GM21717 (cell line): ENCODE data around the gene LHFPL2.
"Not testable (repeated sequence)": the region's sequence is repeated elsewhere in the genome, so short reads cannot be mapped to it uniquely, and the experiment has no call there.

Experiments
- ATAC-seq: cut with Tn5 transposase; IDR thresholded peaks from one replicate; pipeline ENCODE4 v1.9.1; 2021; ENCODE audit warnings: mild to moderate bottlenecking, moderate library complexity; ENCODE audit not compliant: unreplicated experiment

LHFPL2 gene

GRCh38 chr5:78621291-78621738, 27.3 kb downstream of the LHFPL2 start:
- no peak for ATAC-seq

GRCh38 chr5:78620119-78620518, 28.5 kb downstream of the LHFPL2 start:
- not testable (repeated sequence) for ATAC-seq

DNA sequence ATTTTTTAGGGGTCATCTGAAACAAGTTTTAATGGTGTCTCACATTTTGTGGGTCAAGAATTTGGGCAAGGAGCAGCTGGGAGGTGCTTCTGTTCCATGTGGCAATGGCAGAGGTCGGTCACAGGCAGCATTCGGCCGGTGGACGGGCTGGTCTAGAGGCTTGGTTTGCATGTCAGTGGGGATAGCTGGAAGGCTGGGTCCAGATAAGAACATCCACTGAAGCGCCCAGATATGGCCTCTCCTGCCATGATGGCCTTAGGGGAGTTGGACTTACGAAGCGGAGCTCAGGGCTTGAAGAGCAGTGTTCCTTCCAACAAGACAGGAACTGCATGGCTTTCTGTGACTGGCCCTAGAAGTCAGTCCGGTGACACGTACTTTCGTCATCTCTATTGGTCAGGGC, 30.3 kb downstream of the LHFPL2 start:
- no peak for ATAC-seq

GRCh38 chr5:78615697-78616096, 32.9 kb downstream of the LHFPL2 start:
- ATAC-seq, result no peak

GRCh38 chr5:78614816-78615215, 33.8 kb downstream of the LHFPL2 start:
- no peak for ATAC-seq

DNA sequence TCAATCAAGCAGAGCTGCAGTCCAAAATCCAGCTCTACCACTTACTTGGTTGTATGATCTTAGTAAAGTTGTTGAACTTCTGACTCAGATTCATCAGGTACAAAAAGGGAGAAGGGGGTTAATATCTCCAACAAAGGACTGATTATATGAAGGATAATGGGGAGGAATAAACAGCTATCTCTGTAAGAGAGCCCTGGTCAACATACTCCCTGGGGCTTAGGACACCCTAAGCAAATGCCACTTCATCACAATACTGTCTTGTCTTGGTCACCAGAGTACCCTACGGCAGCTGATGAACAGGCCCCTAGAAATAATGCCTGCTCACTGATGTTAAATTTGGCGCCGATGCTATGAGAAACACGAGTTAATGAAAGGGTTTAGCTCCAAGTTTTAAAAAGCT, 34.8 kb downstream of the LHFPL2 start:
- no peak for ATAC-seq

- ATAC-seq, result no peak
Measured at GRCh38 chr5:78613151-78613533, 35.4 kb downstream of the LHFPL2 start.

DNA sequence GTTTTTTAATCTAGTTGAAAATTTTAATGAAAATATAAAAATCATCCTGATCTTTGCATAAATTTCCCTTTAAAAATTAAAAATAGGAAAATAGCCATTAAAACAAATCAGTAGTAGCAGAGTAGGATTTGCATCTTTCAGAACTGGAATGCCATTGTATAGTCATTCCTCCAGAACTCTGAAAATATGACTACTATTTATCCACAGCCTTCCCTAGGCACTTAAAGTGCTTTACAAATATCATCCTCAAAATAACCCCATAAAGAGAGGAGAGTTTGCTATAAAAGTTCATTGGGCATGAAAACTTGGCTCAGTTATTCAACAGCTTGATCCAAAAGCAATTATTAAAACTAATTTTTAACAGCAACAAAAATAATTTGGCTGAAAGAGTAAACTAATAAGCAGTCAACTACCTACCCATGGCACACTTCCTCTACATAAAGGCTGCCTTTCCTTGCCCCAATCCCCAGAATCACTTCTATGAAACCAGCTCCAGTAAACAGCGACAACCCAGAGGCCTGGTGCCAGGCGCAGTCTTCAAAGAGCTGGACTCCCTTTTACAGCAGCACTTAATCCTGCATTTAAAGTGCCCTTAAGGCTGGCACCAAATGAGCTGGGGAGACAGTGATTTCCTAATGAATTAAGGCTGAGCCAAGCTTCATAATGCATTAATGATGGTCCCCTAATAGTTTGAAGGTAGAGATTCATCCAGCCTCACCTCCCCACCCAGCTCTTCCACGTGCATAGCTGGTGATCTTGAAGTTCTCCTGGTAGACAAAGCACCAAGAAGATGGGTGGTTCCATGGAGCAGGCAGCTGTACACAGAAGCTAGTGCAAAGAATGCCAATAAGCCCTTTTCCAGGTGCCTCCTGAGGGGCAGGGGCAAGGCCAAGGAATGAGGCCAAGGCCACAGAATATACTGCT, 36.1 kb downstream of the LHFPL2 start:
- no peak for ATAC-seq

DNA sequence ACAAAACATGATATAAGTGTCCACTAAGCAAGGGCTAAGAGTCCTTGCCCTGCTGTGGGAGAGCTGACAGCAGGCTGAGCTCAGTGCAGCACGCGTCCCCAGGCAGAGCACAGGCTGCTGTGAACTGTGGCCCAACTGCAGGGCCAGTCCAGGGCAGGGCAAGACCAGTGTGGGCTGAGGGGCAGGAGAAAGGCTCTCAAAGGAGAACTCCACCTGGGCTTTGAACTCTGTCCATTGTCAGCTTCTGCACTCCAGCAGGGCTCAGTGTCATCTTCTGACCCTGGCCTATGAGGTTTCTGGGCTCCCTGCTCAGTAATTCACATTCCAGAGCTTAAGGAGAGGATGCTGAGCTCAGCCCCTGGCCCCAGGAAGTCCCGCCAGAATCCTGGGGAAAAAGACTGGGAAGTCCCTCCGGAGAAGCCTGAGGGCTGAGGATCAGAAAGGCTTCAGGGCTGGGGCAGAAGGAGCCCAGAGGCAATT, 37.4 kb downstream of the LHFPL2 start:
- ATAC-seq, result no peak

GRCh38 chr5:78610636-78611035, 37.9 kb downstream of the LHFPL2 start:
- ATAC-seq, result no peak

GRCh38 chr5:78610163-78610583, 38.4 kb downstream of the LHFPL2 start:
- ATAC-seq, result no peak

DNA sequence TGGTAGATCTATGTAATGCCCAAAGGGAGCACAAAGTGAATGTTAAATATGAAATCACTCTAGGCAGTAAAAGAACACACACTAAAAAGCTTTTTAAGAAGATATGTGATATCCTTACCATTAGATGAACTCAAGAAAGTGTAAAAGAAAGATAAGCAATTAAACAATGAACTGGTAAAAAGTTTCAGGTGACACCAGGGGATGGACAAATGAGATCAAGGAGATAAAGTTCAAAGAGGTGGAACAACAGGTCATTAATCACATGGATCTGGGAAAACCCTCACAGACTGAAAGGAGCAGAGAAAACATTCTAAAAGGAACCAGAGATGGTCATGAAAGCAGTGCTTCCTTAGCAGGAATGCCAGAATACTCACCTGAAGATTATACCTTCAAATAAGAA, 40.7 kb downstream of the LHFPL2 start:
- no peak for ATAC-seq

- no peak for ATAC-seq
Measured at GRCh38 chr5:78606241-78606640, 42.3 kb downstream of the LHFPL2 start.

DNA sequence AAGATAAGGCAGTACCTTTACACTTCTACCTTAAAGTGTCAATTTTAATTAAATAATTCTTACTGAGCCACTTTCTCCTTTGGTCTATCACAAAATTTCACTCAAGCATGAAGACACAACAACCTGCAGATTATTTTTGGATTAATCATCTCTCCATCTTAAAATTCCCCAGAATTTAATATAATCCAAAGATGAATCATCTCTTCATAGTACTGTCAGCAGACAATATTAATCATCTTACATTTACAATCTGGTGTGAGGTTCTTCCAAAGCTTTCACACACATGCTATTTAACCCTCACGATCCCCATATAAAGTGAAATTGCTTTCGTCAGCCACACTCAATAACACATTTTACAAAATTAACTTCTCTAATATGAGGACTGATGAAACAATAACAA, 43.0 kb downstream of the LHFPL2 start:
- no peak for ATAC-seq

- ATAC-seq, result no peak
Measured at GRCh38 chr5:78604689-78605285, 43.8 kb downstream of the LHFPL2 start.

DNA sequence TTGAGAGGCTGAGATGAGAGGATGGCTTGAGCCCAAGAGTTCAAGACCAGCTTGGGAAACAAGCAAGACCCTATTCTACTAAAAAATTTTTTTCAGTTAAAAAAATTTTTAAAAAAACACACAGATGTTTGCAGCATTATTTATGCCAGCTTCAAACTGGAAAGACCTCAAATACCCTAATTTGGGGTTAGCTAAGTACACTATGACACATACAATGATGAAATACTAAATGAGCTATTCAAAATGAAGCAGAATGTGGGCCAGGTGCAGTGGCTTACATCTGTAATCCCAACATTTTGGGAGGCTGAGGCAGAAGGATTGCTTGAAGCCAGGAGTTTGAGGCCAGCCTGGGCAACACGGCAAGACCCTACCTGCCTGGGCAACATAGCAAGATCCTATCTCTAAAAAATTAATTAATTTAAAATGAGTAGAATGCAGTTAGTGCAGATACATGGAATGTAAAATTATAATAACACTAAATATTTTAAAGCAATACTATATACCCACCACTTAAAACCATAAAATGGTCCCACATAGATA, 44.9 kb downstream of the LHFPL2 start:
- ATAC-seq, result no peak

DNA sequence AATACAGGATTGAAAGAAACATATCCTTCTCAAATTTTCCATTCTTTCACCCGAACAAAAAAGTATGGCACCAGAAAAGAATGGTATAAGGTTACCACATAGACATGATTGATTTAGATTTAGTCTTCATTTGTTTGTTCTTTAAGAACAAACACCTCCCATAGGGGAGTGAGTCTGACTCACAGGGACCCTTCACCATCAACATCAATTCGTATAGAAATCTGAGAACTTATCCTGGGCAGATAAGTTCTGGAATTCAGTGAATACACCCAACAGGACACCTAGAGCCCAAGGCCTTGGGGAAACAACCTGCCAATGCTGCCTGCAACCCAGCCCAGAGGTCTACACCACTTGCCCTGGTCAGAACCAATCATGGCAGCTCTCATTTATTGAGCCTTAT, 46.2 kb downstream of the LHFPL2 start:
- no peak for ATAC-seq

DNA sequence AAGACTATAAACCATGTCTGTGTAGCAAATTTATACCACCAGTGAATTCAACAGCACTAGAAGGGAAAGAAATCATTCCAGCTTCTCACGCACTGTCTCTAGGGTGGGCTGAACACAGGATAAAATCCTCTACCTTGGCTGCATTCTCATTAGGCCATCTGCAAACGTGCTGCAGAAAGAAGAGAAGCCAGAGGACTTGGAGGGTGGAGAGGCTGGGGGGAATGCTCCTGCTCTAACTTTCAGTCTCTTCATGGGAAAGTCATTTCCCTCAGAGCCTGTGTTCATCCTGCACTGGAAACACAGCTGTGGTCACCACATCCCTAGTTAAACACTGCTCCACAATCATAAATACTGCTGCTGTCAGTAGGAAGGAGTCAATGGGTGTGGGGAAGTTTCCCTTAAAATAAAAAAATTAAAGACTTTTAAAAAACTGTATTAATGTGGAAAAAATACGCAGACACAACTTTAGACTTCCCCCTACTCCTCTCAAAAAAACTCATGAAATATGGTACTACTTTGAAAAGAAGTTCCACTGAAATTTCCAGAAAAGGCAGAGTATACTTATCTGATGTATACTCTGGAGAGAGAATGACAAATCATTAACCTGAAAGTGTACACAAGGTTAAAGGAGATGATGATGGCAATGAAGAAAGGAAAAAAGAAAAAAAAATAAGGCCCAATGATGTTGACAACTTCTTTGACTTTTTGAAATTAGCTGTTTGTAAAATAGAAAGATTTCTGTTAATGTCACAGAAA, 46.8 kb downstream of the LHFPL2 start:
- no peak for ATAC-seq

GRCh38 chr5:78600687-78601414, 47.7 kb downstream of the LHFPL2 start:
- no peak for ATAC-seq

- no peak for ATAC-seq
Measured at GRCh38 chr5:78598973-78599372, 49.6 kb downstream of the LHFPL2 start.

DNA sequence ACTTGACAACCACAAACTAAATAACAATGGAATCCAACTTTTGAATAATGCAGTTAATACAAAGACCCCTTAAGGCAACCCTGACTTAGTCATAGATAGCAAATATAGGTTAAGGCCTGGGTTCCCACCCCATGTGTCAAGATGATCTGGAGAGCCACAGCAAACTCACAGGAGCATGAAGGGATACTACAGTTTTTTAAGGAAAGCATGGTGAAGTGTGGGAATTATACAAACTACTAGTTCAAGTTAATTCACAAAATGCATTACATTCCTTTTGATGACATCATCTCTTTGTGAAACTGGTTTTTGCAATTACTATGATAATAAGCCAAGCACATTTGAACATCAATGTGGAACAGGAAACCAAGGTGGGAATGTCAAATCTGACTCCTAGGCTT, 50.6 kb downstream of the LHFPL2 start:
- ATAC-seq, result no peak
